ENCODE measurements around the gene ESYT1.
"Not testable (repeated sequence)": the region's sequence is repeated elsewhere in the genome, so short reads cannot be mapped to it uniquely, and the experiment has no call there.

The ESYT1 gene

GRCh38 chr12:56129942-56130495 lies 2.0 kb downstream of the ESYT1 start:
- no peak for DNase-seq

DNA sequence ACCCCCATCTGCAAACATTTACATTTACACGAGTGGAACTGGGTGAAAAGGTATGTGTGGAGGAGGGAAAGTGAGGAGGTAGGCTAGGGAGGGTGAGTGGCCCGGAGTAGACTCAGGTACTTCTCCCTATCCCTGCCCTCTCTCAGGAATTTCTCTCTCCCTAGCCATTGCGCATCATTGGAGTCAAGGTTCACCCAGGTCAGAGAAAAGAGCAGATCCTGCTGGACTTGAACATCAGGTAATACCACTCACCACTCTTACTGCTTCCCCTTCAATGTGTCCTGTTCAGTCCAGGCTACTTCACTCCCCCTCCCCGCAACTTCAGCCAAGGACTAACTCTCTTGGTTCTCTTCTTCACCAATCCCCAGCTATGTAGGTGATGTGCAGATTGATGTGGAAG lies 2.8 kb downstream of the ESYT1 start:
- DNase-seq: no peak

- DNase-seq: no peak
These were observed 6.8 kb downstream of the ESYT1 start for GRCh38 chr12:56134897-56135296.

- DNase-seq: no peak
These were observed 9.9 kb downstream of the ESYT1 start for GRCh38 chr12:56137853-56138571.

DNA sequence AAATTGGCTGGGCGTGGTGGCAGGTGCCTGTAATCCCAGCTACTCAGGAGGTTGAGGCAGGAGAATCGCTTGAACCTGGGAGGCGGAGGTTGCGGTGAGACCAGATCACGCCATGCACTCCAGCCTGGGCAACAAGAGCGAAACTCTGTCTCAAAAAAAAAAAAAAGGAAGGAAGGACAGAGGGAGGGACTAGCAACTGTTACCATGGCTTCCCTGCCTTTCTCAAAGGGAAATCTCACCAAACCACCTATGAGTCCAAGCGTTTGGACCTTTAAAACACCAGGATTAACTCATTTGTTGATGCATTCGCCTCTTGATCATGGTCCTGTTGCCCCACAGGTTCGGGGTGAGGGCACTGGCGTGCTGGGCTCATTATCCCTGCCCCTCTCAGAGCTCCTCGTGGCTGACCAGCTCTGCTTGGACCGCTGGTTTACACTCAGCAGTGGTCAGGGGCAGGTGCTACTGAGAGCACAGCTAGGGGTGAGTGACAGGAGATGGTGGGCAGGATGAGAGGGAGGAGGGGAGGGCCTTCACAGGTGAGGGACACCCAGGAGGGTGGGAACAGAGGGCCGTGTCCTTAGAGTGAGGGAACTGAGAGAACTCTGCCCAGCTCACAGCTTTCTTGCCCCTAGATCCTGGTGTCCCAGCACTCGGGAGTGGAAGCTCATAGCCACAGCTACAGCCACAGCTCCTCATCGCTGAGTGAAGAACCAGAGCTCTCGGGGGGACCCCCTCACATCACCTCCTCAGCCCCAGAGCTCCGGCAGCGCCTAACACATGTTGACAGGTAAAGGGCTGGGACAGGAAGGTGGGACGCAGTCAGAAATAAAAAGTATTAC lies 14.1 kb downstream of the ESYT1 start:
- no peak for DNase-seq

DNA sequence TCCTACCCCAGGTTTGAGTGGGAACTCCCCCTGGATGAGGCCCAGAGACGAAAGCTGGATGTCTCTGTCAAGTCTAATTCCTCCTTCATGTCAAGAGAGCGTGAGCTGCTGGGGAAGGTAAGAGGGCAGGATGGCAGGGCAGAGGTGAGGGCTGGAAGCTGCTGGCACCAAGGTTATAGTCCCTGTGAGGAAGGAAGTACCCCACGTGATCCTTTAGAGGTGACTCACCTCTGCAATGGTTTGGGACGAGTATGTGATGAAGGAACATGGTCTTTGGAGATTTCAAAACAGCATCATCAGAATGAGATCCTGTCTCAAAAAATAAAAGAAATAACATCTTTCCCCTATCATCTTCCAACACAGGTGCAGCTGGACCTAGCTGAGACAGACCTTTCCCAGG lies 15.2 kb downstream of the ESYT1 start:
- DNase-seq: no peak

DNA sequence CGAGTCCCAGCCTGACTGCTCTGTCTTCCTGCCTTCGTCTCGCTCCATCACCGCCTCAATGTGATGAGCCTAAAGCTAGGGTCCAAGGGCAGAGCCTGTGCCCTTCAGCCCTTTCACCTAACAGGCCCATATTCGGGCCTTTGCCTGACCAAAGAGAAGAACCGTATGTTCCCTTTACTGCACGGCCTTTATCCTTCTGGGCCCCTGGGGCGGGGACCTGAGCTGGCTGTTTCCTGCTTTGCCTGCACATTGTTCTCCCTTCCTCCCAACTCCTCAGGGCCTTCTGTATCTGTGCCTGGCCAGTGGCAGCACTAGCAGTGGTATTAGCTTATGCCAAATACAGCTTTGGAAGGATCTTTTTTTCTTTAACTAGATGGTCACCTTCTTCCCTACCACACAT lies 15.8 kb downstream of the ESYT1 start:
- no peak for DNase-seq

- no peak for DNase-seq
These were observed 17.1 kb downstream of the ESYT1 start for GRCh38 chr12:56145217-56145616.

GRCh38 chr12:56146492-56147460 lies 18.7 kb downstream of the ESYT1 start:
- DNase-seq: no peak

DNA sequence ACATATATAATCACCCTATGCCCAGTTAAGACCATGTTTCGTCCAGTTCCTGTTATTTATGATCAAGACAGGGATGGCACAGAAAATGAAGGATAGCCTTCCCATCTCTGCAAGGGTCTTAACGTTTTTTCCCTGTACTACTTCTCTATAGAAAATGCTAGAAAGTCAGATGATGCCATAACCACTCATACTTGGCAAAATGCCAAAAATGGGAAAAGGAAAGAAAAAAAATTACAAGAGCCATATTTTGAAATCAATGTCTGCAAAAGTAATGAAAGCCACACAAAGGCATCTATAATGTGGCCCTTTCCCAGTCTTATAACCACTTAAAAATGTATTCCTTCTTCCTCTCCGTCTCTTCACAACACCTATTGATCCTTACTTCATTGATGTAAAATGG lies 22.5 kb downstream of the ESYT1 start:
- no peak for DNase-seq

DNA sequence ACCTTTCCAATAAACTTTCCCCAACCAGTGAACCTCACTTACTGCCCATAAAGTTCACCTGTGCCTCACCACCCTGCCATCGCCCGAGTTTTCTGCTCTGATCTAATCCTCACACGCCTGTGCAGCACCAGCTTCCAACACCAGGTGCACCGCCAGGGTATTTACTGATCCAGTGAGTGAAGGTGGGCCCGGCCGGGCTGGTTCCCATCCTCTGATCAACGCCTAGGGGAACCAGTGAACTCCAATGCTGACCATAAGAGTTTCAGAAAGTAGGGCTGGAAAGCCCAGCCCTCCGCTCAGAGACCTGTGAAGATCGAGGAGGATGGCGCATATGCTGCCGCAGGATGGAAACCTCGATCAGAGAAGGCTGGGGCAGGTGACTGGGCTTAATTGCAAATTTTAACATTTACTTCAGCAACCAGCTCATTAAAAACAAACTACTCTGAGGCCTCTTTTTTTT lies 23.6 kb downstream of the ESYT1 start:
- DNase-seq: peak; percentile 55

GRCh38 chr12:56152132-56152755 lies 24.2 kb downstream of the ESYT1 start, which contains the start of gene MYL6B:
Gene MYL6B (plus strand): TSS chr12:56152587. CDS start chr12:56153919, 1,332 bp downstream.
- peak; percentile 86 for DNase-seq

GRCh38 chr12:56152756-56153677 lies 24.9 kb downstream of the ESYT1 start:
- DNase-seq: no peak

- no peak for DNase-seq
These were observed 25.6 kb downstream of the ESYT1 start for GRCh38 chr12:56153678-56154065.

DNA sequence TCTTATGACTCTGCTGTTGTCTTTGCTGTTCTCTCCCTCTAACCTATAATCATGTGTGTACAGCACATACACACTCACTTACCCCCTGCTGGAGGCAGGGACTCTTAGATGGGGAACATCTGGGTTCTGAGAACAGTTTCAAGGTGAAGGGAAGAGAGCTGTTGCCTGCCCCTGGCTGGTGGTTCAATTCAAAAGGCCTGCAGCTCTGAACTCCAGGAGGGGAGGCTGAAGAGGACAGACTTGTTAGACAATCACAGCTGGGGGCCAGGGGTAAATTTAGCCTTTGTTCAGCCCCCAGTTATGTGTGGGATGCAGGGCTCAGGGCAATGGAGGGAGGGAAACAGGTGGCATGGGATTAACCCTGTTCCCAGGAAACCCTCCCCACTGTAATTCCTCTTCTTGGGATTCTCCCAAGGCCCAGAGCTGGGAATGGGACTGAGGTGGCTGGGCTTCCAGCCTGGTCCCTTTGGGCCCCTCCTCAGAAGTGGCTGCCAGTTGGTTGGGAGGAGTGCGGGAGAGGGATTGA lies 26.2 kb downstream of the ESYT1 start:
- no peak for DNase-seq

DNA sequence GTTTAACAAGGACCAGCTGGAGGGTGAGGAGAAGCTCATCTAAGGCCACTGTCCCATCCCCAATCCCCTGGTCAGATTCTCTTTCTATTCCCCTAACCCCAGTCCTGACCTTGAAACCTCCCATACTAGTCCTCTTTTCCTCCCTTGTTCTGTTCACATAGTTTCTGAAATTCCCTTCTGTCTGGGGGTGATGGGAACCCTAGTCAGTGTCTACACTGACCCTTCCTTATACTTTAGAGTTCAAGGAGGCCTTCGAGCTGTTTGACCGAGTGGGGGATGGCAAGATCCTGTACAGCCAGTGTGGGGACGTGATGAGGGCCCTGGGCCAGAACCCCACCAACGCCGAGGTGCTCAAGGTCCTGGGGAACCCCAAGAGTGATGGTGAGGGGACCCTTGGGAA lies 26.8 kb downstream of the ESYT1 start:
- DNase-seq: no peak

DNA sequence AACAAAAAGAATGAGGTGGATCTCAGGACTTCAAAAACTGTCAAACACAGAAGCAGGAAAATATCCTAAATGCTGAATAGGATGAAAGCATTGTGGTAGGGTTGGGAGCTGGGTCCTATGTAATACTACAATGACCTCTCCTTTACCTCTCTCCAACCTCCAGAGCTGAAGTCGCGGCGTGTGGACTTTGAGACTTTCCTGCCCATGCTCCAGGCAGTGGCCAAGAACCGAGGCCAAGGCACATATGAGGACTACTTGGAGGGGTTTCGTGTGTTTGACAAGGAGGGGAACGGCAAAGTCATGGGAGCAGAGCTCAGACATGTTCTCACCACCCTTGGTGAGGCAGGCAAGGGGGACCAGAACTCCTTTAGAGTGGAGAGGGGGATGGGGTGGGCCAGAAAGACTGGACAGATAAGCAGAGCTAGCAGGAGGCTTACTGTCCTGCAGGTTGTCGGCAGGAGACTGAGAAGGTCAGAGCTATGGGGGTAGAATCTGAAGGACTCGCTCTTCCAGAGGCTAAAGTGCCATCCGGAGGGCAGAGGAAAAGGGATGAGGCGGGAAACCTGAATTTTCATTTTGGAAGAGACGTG lies 27.3 kb downstream of the ESYT1 start:
- DNase-seq: no peak

DNA sequence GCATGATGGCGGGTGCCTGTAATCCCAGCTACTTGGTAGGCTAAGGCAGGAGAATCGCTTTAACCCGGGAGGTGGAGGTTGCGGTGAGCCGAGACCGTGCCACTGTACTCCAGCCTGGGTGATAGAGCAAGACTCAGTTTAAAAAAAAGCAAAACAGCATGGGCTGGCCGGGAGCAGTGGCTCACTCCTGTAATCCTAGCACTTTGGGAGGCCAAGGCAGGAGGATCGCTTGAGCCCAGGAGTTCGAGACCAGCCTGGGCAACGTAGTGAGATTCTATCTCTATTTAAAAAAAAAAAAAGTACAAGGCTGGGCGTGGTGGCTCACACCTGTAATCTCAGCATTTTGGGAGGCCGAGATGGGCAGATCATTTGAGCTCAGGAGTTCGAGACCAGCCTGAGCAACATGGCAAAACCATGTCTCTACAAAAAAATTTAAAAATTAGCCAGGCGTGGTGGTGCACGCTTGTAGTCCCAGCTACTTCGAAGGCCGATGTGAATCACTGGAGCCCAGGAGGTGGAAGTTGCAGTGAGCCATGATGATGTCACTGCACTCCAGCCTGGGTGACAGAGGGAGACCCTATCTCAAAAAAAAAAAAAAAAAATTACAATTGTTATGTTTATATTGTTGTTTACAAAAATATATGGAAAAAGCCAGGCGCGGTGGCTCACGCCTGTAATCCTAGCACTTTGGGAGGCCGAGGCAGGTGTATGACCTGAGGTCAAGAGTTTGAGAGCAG lies 28.6 kb downstream of the ESYT1 start:
- not testable (repeated sequence) for DNase-seq

DNA sequence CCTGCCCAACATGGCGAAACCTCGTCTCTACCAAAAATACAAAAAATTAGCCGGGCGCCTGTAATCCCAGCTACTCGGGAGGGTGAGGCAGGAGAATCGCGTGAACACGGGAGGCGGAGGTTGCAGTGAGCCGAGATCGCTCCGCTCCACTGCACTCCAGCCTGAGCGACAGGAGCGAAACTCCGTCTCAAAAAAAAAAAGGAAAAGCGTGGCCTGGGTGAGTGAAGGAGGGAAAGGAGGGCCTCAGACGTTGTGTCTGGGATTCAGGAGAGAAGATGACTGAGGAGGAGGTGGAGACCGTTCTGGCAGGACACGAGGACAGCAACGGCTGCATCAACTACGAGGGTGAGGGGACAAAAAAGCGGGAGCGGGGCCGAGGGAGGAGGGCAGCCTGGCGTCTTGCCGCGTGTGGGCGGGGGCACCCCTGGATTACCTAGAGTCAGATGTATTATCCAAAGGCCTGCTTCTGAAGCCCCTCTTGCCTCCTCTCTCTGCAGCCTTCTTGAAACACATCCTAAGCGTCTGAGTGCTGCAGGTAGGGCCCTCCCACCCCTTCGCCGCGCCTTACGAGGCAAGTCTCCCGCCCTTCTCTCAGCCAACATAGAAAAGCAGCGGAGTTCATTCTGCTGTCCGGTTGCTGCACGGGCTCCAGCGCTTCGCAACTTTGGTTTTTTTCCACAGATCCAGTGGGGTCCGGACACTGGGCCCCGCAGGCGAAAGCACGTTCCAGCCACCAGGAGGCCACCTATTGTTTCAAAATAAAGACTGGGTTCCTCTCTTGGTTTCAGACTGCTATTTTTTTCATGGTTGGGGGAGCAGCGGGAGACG lies 29.3 kb downstream of the ESYT1 start:
- DNase-seq: no peak
